OCI-LY1 (cell line): ENCODE data around the gene UBXN1.

ENCODE experiments used
- CTCF ChIP-seq: fragments of 200-600 bp; sonication (generic), shearing (Covaris generic); IDR thresholded peaks from 2 replicates; pipeline ENCODE4 v1.5.1; 2017; ENCODE audit warnings: mild to moderate bottlenecking, antibody characterized with exemption, low read length, moderate library complexity, mixed read lengths
- EZH2 ChIP-seq: fragments of 200-600 bp; sonication (generic), shearing (Covaris generic); IDR thresholded peaks from 2 replicates; pipeline ENCODE4 v1.8.0; 2017; ENCODE audit warnings: borderline replicate concordance, mixed run types, mild to moderate bottlenecking, antibody characterized with exemption, low read length, moderate library complexity, mixed read lengths

GRCh38 chr11:62719302-62719978, 40.6 kb upstream of the UBXN1 start:
- TF ChIP-seq CTCF (no peak), EZH2 (no peak)
